Renal cortical epithelial cell (primary cell): Measurements from ENCODE around the gene LSM4. TPM values are rescaled to one million over a fixed set of nuclear protein-coding genes. Genes with fewer than 3 reads are reported as not detected.
"Not testable (repeated sequence)": the region's sequence is repeated elsewhere in the genome, so short reads cannot be mapped to it uniquely, and the experiment has no call there.

Experiments
- DNase-seq: peaks from one replicate; pipeline ENCODE4 v3.0.0-alpha.2; 2011; ENCODE audit warnings: low read depth
- total RNA-seq: library from RNA; depleted of rRNA; stranded (reverse); fragments of >200 nt; gene quantifications from 2 replicates; pipeline ENCODE4 v1.2.3, GENCODE V29; 2014

The LSM4 gene
- total RNA-seq: 115 and 223 TPM in 2 replicates

GRCh38 chr19:18322759-18323460 lies at the start of gene LSM4:
Gene LSM4 (minus strand): TSS chr19:18323076. CDS start chr19:18323020, 56 bp downstream.
- DNase-seq: peak; percentile 91

DNA sequence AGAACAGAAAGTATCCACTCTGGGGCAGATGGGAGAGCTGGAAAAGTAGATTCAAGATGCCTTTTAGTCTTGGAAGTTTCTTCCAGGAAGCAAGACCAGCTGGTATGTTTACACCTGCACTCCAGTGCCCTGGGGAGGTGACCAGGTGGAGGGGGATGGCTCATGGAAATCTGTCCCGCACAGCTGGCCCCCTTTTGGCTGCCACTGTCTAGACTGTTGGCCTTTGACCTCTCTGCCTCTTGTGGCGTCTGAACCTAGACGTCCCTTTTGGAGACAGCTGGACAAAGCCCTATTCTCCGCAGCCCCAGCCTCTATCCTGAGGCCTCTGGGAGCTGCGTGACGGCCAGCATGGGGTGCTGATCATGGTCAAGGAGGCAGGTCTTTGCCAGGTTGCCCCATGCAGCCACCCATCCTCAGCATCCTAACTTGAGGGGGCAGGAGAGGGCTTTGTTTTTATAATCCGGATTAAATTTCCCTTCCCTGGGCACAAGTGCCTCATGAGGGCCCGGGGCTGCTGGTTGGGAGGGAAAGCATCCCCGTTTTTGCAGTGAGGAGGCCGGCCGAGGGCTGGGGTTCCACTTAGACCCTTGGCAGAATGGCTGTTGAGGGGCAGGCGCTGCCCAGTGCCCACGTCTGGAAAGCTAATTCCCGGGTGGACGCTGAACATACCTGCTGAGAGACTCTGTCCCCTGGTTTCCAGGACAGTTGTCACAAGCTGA lies 45.8 kb upstream of the LSM4 start:
- DNase-seq: no peak

GRCh38 chr19:18366021-18366435 lies 43.2 kb upstream of the LSM4 start:
- DNase-seq: peak; percentile 32

DNA sequence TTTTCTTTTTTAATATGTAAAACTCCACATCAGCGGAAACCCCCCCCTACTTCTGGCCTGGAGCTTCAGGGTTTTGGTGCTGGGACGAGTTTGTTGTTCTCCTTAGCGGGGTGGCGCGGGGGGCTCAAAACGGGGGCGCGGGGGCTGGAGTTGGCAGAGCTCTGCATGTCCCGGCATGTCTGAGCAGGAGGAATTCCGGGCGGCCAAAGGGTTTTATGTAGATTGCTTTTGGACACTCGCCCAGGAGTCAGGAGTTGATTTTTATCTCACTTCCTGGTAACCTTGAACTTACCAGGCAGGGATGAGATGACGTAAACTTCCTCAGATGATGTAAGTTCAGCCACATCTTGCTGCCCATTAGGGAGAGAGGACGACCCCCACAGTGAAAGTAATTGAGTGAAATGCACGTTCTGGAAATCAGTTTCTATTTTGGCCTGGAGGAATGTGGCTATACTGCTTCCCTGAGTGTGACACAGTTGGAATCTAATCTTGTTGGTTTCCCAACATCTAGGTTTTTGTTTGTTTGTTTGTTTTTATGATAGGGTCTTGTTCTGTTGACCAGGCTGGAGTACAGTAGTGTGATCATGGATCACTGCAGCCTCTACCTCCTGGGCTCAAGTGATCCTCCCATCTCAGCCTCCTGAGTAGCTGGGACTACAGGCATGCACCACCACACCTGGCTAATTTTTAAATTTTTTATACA lies 42.1 kb upstream of the LSM4 start:
- peak; percentile 100 for DNase-seq

GRCh38 chr19:18364277-18364825 lies 41.5 kb upstream of the LSM4 start:
- DNase-seq: not testable (repeated sequence)

- DNase-seq: no peak
These were observed 40.9 kb upstream of the LSM4 start for GRCh38 chr19:18363787-18364186.

DNA sequence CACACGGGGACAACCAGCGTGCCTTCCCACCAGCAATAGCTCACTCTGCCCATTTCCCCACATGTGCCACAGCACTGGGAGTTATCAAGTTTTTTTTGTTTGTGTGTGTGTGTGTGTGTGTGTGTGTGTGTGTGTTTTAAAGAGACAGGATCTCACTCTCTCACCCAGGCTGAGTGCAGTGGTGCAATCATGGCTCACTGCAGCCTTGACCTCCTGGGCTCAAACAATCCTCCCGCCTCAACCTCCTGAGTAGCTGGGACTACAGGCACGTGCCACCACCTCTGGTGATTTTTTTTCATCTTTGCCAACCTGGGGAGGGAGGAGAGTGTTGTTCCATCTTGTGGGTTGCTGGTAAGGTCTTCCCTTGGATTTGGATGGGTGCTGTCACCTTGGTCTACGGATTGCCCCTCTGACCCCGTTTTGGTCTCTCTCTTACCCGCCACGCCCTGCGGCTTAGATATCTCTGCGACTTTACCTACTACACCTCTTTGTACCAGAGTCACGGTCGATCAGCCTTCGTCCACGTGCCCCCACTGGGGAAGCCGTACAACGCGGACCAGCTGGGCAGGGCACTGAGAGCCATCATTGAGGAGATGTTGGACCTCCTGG lies 40.2 kb upstream of the LSM4 start:
- no peak for DNase-seq

GRCh38 chr19:18361646-18362045 lies 38.8 kb upstream of the LSM4 start:
- DNase-seq: no peak

- no peak for DNase-seq
These were observed 34.2 kb upstream of the LSM4 start for GRCh38 chr19:18357041-18357440.

DNA sequence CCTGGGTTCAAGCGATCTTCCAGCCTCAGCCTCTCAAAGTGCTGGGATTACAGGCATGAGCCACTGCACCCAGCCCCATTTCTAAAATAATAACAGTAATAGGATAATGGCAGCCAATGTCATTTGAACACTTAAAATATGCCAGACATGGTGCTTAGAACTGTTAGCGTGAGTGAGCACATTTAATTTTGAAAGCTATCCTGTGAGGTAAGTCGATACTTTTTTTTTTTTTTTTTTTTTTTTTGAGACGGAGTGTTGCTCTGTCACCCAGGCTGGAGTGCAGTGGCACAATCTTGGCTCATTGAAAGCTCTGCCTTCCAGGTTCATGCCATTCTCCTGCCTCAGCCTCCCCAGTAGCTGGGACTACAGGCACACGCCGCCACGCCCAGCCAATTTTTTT lies 31.9 kb upstream of the LSM4 start:
- DNase-seq: not testable (repeated sequence)

- DNase-seq: no peak
These were observed 30.6 kb upstream of the LSM4 start for GRCh38 chr19:18353378-18354005.

- no peak for DNase-seq
These were observed 28.7 kb upstream of the LSM4 start for GRCh38 chr19:18351544-18351943.

- no peak for DNase-seq
These were observed 27.6 kb upstream of the LSM4 start for GRCh38 chr19:18350490-18350889.

GRCh38 chr19:18349524-18350128 lies 26.8 kb upstream of the LSM4 start:
- peak; percentile 38 for DNase-seq

DNA sequence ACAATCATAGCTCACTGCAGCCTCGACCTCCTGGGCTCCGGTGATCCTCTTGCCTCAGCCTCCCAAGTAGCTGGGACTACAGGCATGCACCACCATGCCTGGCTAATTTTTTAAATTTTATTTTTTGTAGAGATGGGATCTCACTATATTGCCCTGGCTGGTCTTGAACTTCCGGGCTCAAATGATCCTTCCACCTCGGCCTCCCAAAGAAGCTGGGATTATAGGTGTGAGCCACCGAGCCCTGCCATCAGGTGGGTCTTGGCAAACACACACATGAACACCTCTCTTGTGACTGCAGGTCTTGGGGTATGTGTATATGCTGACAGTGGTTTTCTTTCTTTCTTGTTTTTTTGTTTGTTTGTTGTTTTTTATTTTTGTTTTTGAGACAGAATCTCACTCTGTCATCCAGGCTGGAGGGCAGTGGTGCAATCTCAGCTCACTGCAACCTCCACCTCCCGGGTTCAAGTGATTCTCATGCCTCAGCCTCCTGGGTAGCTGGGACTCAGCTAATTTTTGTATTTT lies 26.0 kb upstream of the LSM4 start:
- not testable (repeated sequence) for DNase-seq

- DNase-seq: no peak
These were observed 25.3 kb upstream of the LSM4 start for GRCh38 chr19:18348171-18348570.

GRCh38 chr19:18346091-18346490 lies 23.2 kb upstream of the LSM4 start:
- DNase-seq: no peak

- no peak for DNase-seq
These were observed 22.4 kb upstream of the LSM4 start for GRCh38 chr19:18345296-18345695.

- DNase-seq: no peak
These were observed 21.7 kb upstream of the LSM4 start for GRCh38 chr19:18344582-18344950.

- DNase-seq: no peak
These were observed 19.3 kb upstream of the LSM4 start for GRCh38 chr19:18342090-18342632.
